ENCODE results near the gene GSTM4.
A peak's percentile ranks its signal among the peaks of the same experiment; 100 is the strongest.
"Not testable (repeated sequence)": the region's sequence is repeated elsewhere in the genome, so short reads cannot be mapped to it uniquely, and the experiment has no call there.

GSTM4 gene

DNA sequence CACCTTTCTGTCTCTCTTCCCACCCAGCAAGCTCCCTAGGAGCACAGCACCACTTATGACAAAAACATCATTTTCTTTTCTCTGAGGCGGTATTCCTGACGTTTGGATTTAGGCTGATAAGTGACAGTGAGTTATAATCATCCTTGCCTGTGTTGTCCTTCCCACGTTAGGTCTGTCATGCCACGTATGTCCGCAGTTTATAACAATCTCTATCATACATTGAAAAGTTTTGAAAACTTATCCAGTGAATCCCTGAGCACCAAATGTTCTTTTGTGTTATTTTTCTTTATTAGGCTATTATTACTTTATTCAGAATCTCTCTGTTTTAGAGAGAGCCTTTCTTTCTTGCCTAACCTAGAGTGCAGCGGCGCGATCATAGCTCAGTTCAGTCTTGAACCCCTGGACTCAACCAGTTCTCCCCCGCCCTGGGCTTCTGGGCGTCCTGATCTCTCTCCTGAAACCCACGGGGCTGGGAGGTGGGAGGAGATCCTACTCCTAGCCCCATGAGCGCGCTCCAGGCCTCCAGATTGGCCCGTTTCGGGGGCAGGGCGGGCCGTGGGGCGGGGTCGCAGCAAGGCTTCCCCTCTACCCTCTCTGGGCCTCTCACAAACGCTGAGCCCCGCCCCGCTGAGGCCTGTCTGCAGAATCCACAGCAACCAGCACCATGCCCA lies 11.7 kb downstream of the GSTM4 start, which contains the start of gene GSTM2:
Gene GSTM2 (plus strand): TSS at position 606 of the 671 bp plus-strand sequence. CDS start 59 bp downstream, at position 665.
- peak; percentile 70 for DNase-seq (ENCODE audit: low read depth)

DNA sequence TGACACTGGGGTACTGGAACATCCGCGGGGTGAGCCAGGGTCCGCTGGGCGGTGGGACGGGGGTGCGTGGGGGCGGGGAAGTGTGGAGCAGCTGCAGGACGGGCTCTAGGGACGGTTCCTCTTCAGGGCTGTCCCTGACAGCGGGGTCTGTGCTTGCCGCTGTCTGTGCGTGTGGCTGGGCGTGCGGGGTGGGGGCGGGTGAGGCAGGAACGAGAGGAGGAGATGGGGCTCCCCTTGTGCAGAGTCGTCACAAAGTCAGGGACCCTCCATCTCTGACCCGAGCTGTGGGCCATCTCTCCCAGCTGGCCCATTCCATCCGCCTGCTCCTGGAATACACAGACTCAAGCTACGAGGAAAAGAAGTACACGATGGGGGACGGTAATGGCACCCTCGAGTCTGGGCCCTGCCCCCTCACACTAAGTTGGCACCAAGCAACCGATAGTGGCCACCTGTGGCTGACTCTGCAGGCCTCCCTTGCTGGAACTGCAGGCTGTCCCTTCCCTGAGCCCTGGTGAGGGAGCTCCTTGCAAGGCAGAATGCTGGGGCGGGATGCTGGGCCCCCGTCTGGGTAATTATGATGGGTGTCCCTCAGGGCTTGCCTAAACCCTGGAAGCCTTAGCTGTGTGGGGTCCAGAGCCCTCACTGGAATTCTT lies 12.3 kb downstream of the GSTM4 start:
- no peak for DNase-seq (ENCODE audit: low read depth)

DNA sequence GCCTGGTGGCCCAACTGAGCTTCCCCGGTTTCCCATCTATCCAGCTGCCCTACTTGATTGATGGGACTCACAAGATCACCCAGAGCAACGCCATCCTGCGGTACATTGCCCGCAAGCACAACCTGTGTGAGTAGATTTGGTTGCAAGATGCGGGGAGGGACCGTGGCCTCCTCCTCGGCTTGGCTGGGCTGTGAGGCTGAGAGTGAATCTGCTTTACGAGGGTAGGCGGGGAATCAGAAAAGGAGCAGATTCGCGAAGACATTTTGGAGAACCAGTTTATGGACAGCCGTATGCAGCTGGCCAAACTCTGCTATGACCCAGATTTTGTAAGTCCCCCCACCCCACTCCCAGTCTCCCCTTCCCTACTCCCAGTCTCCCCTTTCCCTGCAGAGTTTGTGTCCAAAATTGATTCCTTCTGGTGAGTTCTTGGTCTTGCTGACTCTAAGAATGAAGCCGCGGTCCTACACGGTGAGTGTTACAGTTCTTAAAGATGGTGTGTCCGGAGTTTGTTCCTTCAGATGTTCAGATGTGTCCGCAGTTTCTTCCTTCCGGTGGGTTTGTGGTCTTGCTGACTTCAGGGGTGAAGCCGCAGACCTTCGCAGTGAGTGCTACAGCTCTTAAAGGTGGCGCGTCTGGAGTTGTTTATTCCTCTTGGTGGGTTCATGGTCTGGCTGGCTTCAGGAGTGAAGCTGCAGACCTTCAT lies 13.5 kb downstream of the GSTM4 start:
- DNase-seq (ENCODE audit: low read depth): no peak

DNA sequence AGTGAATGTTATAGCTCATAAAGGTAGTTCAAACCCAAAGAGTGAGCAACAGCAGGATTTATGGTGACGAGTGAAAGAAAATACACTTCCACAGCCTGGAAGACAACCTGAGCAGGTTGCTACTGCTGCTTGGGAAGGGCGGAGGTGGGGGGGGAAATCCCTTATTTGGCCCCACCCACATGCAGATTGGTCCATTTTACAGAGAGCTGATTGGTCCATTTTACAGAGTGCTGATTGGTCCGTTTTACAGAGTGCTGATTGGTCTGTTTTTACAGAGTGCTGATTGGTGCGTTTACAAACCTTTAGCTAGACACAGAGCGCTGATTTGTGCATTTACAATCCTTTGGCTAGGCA lies 14.0 kb downstream of the GSTM4 start:
- not testable (repeated sequence) for DNase-seq (ENCODE audit: low read depth)

DNA sequence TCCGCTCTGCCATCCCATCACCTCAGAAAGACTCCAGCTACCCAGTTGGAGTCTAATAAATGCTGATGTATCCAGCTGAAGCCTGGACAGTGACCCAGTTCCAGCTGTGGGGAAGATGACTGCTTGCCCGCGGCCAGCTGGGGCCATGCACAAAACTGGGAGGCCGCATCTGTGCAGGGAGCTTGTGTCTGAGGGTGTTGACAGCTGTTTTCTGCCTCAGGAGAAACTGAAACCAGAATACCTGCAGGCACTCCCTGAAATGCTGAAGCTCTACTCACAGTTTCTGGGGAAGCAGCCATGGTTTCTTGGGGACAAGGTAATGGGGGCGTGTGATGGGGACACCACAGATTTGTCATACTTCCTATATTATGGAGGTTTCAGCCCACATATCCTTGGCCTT lies 15.2 kb downstream of the GSTM4 start:
- DNase-seq (ENCODE audit: low read depth): no peak

DNA sequence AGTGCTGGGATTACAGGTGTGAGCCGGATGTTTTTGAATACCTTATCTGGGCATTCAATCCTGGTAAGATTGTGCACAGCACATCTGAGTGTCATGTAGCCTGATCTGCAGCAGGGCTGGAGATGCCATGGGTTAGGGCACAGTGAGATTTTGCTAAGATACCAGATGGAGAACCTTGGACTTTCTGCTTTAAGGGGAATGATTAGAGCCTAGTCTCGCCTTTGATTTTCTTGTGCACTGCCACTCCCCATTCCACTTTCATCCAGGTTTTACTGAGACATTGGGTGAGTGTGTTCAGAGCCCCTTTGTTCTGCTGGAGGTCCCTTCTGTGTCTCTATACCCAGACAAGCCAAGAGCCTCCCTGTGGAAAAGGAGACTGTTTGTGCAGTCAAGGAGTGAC lies 18.0 kb downstream of the GSTM4 start:
- not testable (repeated sequence) for DNase-seq (ENCODE audit: low read depth)

DNA sequence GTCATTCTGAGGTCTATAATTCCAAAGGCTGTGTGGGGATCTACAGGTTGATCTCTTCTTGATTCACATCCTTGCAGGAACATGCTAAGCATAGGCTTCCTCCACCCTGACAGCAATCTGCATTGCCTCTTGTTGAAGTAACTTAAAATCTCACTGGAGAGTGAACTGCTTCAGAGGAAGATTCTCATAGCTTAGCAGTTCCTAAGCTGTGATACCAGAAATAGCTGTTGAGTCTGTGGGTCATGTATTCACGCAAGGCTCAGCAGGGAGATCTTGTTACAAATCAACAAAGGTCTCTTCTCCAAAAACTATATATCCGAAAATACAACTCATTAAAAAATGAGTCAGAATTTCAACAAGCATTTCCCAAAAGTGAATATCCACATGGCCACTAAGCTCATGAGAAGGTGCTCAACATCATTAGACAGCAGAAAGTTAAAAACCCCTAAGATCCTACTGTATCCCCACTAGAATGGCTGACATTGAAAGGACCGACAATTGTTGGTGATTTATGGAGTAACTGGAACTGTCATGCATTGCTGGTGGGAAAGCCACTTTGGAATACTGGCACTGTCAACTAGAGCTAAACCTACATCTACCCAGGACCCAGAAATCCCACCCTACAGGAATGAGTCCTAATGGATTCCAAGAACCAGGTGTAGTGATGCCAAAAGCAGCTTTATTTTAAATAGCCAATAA lies 20.9 kb downstream of the GSTM4 start:
- not testable (repeated sequence) for DNase-seq (ENCODE audit: low read depth)

DNA sequence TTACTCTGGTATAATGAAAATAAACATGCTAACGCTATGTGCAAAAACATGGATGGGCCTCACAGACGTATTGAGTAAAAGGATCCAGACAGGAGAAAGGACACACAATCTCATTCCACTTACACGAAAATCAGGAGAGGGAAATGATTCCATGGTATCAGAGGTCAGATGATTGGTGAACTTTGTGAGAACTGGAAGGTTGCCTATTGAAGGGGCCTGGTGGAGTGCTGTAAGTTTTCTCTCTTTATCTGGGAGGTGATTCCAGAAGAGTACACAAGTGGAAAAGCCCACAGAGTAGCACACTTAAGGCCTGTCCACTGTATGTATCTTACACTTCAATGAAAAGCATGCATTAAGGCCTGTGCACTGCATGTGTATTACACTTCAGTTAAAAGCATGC lies 21.6 kb downstream of the GSTM4 start:
- no peak for DNase-seq (ENCODE audit: low read depth)

DNA sequence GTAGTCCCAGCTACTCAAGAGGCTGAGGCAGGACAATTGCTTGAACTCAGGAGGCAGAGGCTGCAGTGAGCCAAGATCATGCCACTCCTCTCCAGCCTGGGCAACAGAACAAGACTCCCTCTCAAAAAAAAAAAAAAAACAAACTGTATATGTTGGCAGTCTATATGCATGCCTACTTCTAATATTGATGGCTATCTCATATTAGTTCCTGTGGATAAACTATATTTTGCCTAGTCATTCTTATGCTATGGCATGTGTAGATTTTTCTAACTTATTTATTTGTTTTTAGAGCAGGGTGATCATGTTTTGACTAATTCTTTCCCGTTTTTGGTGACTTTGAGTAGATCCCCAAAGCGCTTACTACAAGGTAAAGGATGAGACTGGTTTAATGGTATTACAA lies 22.7 kb downstream of the GSTM4 start:
- DNase-seq (ENCODE audit: low read depth): not testable (repeated sequence)

DNA sequence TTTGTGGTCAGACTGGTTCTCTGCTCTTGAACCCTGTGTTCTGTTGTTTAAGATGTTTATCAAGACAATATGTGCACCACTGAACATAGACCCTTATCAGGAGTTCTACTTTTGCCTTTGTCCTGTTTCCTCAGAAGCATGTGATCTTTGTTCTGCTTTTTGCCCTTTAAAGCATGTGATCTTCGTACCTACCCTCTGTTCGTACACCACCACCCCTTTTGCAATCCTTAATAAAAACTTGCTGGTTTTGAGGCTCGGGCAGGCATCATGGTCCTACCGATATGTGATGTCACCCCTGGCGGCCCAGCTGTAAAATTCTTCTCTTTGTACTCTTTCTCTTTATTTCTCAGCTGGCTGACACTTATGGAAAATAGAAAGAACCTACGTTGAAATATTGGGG lies 28.9 kb downstream of the GSTM4 start:
- DNase-seq (ENCODE audit: low read depth): not testable (repeated sequence)

DNA sequence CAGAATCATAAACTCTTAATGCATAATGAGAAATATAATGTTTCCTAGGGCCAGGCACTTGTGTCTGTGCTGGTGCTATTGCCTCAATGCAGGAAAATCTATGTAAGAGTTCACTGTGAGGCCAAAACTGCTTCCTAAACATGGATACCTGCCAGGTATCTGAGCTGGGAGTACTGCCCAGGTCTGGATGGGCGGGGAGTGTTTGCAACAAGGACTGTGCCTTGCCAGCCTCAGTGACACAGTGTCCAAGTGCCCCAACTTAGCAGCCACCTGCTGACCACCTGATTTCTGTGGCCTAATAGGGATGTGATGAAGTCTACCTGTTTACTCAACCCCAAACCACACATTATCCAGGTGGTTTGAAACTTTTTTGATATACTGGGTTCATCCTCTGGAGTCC lies 29.5 kb downstream of the GSTM4 start:
- DNase-seq (ENCODE audit: low read depth): not testable (repeated sequence)

DNA sequence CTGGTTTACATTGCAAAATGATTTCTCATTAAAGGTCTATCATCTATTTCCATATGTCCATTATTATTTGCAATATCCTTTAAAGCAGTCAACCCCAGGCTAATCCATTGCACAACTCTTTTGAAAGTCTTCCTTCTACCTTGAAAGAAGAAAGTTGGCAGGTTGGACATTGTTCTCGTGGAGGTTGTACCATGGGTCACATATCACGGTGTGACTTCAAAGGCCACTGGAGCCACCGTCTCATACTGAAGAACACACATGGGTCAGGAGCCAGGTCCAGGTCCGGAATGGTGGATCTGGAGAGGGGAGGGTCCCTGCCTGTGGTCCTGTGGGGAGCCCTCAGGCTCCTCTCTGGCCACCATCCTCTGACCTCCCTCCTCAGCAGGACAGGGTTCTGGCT lies 30.0 kb downstream of the GSTM4 start:
- not testable (repeated sequence) for DNase-seq (ENCODE audit: low read depth)

DNA sequence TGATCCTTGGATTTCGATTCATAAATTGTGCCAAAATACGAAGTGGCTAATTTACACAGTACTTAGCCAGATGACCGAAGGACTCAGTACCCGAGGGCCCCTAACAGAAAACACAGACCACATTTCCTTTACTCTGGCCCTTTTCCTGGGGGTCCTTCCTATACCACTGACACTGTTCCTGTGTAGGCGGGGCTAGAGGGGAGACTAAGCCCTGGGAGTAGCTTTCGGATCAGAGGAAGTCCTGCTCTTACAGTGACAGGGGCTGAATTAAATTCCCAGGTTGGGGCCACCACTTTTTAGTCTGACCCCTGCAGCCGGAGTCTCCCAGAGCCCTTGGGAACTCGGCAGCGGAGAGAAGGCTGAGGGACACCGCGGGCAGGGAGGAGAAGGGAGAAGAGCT lies 31.2 kb downstream of the GSTM4 start:
- not testable (repeated sequence) for DNase-seq (ENCODE audit: low read depth)

DNA sequence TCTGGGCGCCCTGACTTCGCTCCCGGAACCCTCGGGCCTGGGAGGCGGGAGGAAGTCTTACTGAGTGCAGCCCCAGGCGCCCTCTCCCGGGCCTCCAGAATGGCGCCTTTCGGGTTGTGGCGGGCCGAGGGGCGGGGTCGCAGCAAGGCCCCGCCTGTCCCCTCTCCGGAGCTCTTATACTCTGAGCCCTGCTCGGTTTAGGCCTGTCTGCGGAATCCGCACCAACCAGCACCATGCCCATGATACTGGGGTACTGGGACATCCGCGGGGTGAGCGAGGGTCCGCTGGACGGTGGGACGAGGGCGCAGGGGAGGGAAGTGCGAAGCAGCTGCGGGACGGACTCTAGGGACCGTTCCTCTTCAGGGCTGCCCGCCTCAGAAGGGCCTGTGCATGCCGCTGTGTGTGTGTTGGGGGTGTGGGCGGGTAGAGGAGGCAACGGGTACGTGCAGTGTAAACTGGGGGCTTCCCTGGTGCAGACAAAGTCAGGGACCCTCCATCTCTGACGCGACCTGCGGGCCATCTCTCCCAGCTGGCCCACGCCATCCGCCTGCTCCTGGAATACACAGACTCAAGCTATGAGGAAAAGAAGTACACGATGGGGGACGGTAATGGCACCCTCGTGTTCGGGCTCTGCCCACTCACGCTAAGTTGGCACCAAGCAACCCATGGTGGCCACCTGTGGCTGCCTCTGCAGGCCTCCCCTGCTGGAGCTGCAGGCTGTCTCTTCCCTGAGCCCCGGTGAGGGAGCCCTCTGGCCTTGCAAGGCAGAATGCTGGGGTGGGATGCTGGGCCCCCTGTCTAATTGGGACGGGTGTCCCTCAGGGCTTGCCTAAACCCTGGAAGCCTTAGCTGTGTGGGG lies 32.0 kb downstream of the GSTM4 start, which contains the start of gene GSTM1:
Gene GSTM1 (plus strand): TSS at position 177 of the 859 bp plus-strand sequence. CDS start 57 bp downstream, at position 234.
- no peak for DNase-seq (ENCODE audit: low read depth)

DNA sequence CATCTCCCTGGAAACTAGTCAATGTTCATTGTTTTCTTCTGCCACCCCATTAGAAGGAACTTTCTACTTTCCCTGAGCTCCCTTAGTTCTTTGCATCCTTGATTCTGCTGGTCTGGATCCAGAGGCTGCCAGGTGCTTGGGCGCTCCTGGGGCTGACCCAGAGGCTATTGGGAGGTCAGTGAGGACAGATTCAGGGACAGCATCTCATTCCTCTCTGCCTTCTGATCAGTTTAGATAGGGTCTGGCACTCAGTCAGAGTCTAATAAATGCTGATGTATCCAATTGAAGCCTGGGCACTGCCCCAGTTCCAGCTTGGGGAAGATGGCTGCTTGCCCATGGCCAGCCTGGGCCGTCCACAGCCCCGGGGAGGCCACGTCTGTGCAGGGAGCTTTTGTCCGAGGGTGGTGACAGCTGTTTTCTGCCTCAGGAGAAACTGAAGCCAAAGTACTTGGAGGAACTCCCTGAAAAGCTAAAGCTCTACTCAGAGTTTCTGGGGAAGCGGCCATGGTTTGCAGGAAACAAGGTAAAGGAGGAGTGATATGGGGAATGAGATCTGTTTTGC lies 34.0 kb downstream of the GSTM4 start:
- DNase-seq (ENCODE audit: low read depth): no peak

DNA sequence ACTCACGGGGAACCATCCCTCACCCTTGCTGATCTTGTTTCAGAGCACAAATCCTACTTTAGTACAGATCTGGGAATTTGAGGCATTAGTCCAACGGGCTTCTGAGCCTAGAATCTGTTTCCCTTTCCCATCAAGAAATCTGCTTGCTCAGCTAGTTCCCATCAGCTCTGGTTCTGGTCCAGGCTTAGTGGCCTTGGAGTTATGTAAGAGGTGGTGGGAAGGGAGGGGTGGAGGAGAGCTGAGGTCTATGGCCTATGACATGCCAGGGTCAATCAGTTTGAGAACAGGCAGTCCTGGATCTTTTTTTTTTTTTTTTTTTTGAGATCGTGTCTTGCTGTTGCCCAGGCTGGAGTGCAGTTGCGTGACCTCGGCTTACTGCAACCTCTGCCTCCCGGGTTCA lies 35.9 kb downstream of the GSTM4 start:
- DNase-seq (ENCODE audit: low read depth): no peak

DNA sequence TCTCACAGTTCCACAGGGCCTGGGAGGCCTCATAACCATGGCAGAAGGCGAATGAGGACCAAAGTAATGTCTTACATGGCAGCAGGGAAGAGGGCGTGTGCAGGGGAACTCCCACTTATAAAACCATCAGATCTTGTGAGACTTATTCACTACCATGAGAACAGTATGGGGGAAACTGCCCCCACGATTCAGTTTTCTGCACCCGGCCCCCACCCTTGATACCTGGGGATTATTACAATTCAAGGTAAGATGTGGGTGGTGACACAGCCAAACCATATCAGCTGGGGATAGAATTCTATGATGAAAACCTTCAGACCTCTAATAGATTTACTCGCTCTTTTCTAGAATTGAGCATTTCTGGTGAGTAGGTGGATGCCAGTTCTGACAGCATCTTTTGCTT lies 38.5 kb downstream of the GSTM4 start:
- DNase-seq (ENCODE audit: low read depth): not testable (repeated sequence)

DNA sequence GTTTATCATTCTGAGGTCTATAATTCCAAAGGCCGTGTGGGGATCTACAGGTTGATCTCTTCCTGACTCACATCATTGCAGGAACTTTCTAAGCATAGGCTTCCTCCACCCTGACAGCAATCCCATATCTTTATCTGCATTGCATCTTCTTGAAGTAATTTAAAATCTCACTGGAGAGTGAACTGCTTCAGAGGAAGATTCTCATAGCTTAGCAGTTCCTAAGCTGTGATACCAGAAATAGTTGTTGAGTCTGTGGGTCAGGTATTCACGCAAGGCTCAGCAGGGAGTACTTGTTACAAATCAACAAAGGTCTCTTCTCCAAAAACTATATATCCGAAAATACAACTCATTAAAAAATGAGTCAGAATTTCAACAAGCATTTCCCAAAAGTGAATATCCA lies 39.2 kb downstream of the GSTM4 start:
- not testable (repeated sequence) for DNase-seq (ENCODE audit: low read depth)

DNA sequence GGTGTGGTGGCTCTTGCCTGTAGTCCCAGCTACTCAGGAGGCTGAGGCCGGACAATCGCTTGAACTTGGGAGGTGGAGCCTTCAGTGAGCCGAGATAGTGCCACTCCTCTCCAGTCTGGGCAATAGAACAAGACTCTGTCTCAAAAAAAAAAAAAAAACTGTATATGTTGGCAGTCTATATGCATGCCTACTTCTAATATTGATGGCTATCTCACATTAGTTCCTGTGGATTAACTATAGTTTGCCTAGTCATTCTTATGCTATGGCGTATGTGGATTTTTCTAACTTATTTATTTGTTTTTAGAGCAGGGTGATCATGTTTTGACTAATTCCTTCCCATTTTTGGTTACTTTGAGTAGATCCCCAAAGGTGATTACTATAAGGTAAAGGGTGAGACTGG lies 41.2 kb downstream of the GSTM4 start:
- no peak for DNase-seq (ENCODE audit: low read depth)

DNA sequence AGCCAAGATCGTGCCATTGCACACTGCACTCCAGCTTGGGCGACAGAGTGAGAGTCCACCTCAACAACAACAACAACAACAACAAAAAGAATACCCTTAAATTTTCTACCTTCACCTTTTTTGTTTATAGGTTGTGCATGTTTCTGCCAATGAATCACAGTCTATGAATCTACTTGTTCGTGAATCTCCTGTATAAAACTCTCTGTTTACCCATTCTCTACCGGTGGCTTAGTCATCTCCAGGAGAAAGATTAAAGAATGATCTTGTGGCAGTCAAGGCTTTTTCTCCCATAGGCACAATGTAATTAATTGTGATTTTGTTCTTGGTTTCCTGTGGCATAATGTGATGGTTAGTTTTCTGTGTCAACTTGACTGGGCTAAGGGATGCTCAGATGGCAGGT lies 42.0 kb downstream of the GSTM4 start:
- not testable (repeated sequence) for DNase-seq (ENCODE audit: low read depth)

DNA sequence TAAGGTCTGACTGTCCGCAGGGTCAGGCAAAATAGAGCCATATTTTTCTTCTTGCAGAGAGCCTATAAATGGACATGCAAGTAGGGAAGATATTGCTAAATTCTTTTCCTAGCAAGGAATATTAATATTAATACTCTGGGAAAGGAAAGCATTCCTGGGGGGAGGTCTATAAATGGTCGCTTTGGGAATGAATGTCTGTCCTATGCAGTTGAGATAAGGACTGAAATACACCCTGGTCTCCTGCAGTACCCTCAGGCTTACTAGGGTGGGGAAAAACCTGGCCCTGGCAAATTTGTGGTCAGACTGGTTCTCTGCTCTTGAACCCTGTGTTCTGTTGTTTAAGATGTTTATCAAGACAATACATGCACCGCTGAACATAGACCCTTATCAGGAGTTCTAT lies 47.0 kb downstream of the GSTM4 start:
- DNase-seq (ENCODE audit: low read depth): not testable (repeated sequence)
